Mammary epithelial cell (primary cell): Measurements from ENCODE around the gene DRC7.

Experiments used
- EZH2 ChIP-seq: IDR thresholded peaks from 2 replicates; pipeline ENCODE4 v1.6.1; 2012; ENCODE audit warnings: low read length, inconsistent platforms, borderline replicate concordance
- TF ChIP-seq, protein P1 (sequence below), 2 donors: IDR thresholded peaks in 1 of 2; conservative IDR thresholded peaks in 1 of 2; 2 replicates each; pipeline ENCODE4 v1.5.1; 2011 to 2012; ENCODE audit warnings: inconsistent platforms in 2 of 2, low read length in 2 of 2, mild to moderate bottlenecking in 2 of 2, control low read depth in 1 of 2, low read depth in 1 of 2; ENCODE audit not compliant: insufficient read depth in 1 of 2; ENCODE audit errors: extremely low read depth in 1 of 2

DNA sequence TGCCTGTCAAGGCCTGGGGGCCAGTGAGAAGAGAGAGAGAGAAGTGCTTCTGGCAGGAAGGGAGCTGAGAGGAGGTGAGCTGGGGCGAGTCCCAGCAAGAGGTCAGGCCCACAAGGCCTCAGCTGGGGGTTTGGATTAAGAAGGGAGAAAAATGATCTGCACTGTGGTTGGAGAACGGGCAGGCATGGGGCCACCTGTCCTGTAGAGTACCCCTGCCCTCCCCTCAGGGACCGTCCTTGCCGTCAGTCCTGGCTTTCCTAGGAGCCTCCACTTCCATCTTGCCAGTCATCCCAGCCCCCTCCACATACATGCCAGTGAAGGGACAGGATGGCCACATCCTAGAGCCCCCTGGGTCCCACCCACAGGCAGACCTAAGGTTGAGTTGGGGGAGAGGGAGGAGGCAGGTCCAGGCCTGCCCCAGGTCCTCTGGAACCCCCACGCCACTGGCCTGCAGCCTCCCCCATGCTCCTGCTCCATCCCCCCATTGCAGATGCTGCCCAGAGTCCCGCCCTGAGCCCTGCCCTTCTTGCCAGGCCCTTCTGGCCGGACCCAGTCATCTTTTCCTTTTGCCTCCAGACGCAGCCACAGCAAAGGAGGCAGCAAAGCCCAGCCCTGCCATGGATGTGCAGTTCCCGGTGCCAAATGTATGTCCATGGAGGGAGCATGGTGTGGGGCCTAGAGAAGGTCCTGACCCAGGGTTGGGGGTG is 59.9 kb downstream of the DRC7 start:
- TF ChIP-seq, protein P1, sequence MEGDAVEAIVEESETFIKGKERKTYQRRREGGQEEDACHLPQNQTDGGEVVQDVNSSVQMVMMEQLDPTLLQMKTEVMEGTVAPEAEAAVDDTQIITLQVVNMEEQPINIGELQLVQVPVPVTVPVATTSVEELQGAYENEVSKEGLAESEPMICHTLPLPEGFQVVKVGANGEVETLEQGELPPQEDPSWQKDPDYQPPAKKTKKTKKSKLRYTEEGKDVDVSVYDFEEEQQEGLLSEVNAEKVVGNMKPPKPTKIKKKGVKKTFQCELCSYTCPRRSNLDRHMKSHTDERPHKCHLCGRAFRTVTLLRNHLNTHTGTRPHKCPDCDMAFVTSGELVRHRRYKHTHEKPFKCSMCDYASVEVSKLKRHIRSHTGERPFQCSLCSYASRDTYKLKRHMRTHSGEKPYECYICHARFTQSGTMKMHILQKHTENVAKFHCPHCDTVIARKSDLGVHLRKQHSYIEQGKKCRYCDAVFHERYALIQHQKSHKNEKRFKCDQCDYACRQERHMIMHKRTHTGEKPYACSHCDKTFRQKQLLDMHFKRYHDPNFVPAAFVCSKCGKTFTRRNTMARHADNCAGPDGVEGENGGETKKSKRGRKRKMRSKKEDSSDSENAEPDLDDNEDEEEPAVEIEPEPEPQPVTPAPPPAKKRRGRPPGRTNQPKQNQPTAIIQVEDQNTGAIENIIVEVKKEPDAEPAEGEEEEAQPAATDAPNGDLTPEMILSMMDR (conservative IDR thresholded peaks at IDR 0.05 in 1 of 2, IDR thresholded peaks at IDR 0.05 in 1 of 2; ENCODE audit: extremely low read depth in 1 of 2, insufficient read depth in 1 of 2, low read depth in 1 of 2, low read length in 2 of 2): no peak
- no peak for TF ChIP-seq EZH2
